Activated naive CD8-positive, alpha-beta T cell treated with anti-CD3 and anti-CD28 coated beads, Interleukin-2, amount 50 U/mL, for 24 hours (primary cell): ENCODE results near the gene YWHAQ.
A peak's percentile ranks its signal among the peaks of the same experiment; 100 is the strongest.

Experiments
- ATAC-seq: fragments of 150-1000 bp; cut with Tn5 transposase; one replicate; pipeline ENCODE4 v1.10.0; 2021
- DNase-seq: peaks from one replicate; pipeline ENCODE4 v3.0.0; 2021
- H3K27ac Mint-ChIP-seq: one replicate; pipeline ENCODE4 v1.8.0; 2021; ENCODE audit warnings: mild to moderate bottlenecking, mixed read lengths
- H3K27me3 Mint-ChIP-seq: one replicate; pipeline ENCODE4 v1.8.0; 2021; ENCODE audit warnings: mixed read lengths
- H3K36me3 Mint-ChIP-seq: one replicate; pipeline ENCODE4 v1.8.0; 2021; ENCODE audit warnings: low read depth, mixed read lengths
- H3K4me1 Mint-ChIP-seq: one replicate; pipeline ENCODE4 v1.8.0; 2021; ENCODE audit warnings: mixed read lengths
- H3K4me3 Mint-ChIP-seq: one replicate; pipeline ENCODE4 v1.8.0; 2021; ENCODE audit warnings: mild to moderate bottlenecking, moderate library complexity, mixed read lengths
- H3K9me3 Mint-ChIP-seq: one replicate; pipeline ENCODE4 v1.8.0; 2021; ENCODE audit warnings: mixed read lengths

The YWHAQ gene

GRCh38 chr2:9548506-9548905, 82.3 kb downstream of the YWHAQ start:
- Mint-ChIP-seq H3K4me3 (peak overlapping the region; percentile 61), H3K9me3 (no peaks in the 10 kb centered on the region), H3K36me3 (no peaks in the 10 kb centered on the region), H3K4me1 (peaks cover 76% of the 10 kb centered on the region), H3K27ac (peak overlapping the region; percentile 81), H3K27me3 (no peaks in the 10 kb centered on the region)
- DNase-seq (no peak), ATAC-seq (peak; percentile 76)

DNA sequence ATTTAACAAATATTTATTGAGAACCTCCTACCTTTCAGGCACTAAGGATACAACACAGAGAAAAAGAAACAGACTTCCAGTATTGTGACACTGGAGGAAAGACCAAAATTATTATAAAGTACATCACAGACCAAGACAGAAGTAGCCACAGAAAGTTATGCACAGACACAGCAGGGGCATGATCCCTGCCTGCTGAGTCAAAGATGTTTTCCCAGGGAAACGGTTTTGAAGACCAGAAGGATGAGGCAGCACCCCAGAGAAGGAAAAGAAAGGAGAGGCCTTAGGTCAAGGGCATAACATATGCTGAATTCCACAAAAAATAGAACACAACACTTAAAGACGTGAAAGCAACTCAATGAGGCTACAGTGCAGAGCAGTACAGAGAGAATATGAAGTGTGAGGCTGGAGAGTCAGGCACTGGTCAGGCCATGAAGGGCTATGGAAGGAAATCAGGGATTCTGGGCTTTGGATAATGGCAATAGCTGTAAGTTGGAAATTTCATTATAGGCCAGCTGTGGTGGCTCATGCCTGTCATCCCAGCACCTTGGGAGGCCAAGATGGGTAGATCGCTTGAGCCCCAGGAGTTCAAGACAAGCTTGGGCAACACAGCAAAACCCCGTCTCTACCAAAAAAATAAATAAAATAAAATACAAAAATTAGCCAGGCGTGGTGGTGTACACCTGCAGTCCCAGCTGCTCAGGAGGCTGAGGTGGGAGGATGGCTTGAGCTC, 83.4 kb downstream of the YWHAQ start:
- no peaks in the 10 kb centered on the region for H3K27me3 Mint-ChIP-seq
- peaks cover 2% of the 10 kb centered on the region for H3K36me3 Mint-ChIP-seq
- ATAC-seq, result no peak
- peak overlapping the region; percentile 61 for H3K4me3 Mint-ChIP-seq
- DNase-seq, result no peak
- peak overlapping the region; percentile 41 for H3K27ac Mint-ChIP-seq
- peaks cover 69% of the 10 kb centered on the region for H3K4me1 Mint-ChIP-seq
- no peaks in the 10 kb centered on the region for H3K9me3 Mint-ChIP-seq

- Mint-ChIP-seq H3K27ac (no peak overlapping the region), H3K36me3 (peaks cover 4% of the 10 kb centered on the region), H3K9me3 (no peaks in the 10 kb centered on the region), H3K4me1 (peaks cover 54% of the 10 kb centered on the region), H3K27me3 (no peaks in the 10 kb centered on the region), H3K4me3 (no peak overlapping the region)
- DNase-seq, result no peak
- no peak for ATAC-seq
Observed at GRCh38 chr2:9545502-9545901, 85.3 kb downstream of the YWHAQ start.

DNA sequence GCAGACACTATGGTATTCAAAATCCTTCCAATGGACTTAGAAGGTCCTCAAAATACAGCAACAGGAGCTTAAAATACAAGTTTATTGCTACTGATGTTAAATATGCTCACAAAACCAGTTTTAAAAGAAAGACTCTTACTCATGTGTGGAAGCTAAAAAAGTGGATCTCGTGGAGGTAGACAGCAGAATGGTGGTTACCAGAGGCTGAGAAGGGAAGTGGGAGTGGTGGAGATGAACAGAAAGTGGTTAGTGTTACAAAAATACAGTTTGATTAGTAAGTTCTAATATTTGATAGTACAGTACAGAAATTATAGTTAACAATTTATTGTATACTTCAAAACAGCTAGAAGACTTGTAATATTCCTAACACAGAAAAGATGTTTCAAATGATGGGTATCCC, 87.2 kb downstream of the YWHAQ start:
- Mint-ChIP-seq H3K36me3 (peaks cover 7% of the 10 kb centered on the region), H3K27ac (no peak overlapping the region), H3K4me1 (peaks cover 50% of the 10 kb centered on the region), H3K4me3 (no peak overlapping the region), H3K9me3 (no peaks in the 10 kb centered on the region), H3K27me3 (no peaks in the 10 kb centered on the region)
- ATAC-seq (no peak), DNase-seq (no peak)

GRCh38 chr2:9539531-9539930, 91.3 kb downstream of the YWHAQ start:
- no peaks in the 10 kb centered on the region for H3K9me3 Mint-ChIP-seq
- H3K27ac Mint-ChIP-seq, result no peak overlapping the region
- ATAC-seq (no peak), DNase-seq (no peak)
- H3K4me1 Mint-ChIP-seq, result peaks cover 38% of the 10 kb centered on the region
- H3K4me3 Mint-ChIP-seq, result no peak overlapping the region
- peaks cover 13% of the 10 kb centered on the region for H3K36me3 Mint-ChIP-seq
- H3K27me3 Mint-ChIP-seq, result no peaks in the 10 kb centered on the region

- H3K9me3 Mint-ChIP-seq, result no peaks in the 10 kb centered on the region
- H3K27ac Mint-ChIP-seq, result no peak overlapping the region
- H3K4me1 Mint-ChIP-seq, result peaks cover 30% of the 10 kb centered on the region
- no peak for DNase-seq
- ATAC-seq, result no peak
- H3K27me3 Mint-ChIP-seq, result no peaks in the 10 kb centered on the region
- peaks cover 17% of the 10 kb centered on the region for H3K36me3 Mint-ChIP-seq
- H3K4me3 Mint-ChIP-seq, result no peak overlapping the region
Observed at GRCh38 chr2:9538000-9538507, 92.7 kb downstream of the YWHAQ start.

GRCh38 chr2:9536504-9536903, 94.3 kb downstream of the YWHAQ start:
- peaks cover 30% of the 10 kb centered on the region for H3K4me1 Mint-ChIP-seq

GRCh38 chr2:9535177-9535576, 95.6 kb downstream of the YWHAQ start:
- Mint-ChIP-seq H3K27ac (no peak overlapping the region), H3K4me1 (peaks cover 30% of the 10 kb centered on the region), H3K4me3 (no peak overlapping the region), H3K27me3 (no peaks in the 10 kb centered on the region), H3K36me3 (peaks cover 19% of the 10 kb centered on the region), H3K9me3 (no peaks in the 10 kb centered on the region)
- ATAC-seq (no peak), DNase-seq (no peak)

More at GRCh38 chr2:9536504-9536903, 94.3 kb downstream of the YWHAQ start:
- H3K36me3 Mint-ChIP-seq, result peaks cover 17% of the 10 kb centered on the region
- peak overlapping the region; percentile 24 for H3K27ac Mint-ChIP-seq
- H3K9me3 Mint-ChIP-seq, result no peaks in the 10 kb centered on the region
- ATAC-seq (no peak), DNase-seq (no peak)
- no peak overlapping the region for H3K4me3 Mint-ChIP-seq
- H3K27me3 Mint-ChIP-seq, result no peaks in the 10 kb centered on the region
